AG09319 (cell line): ENCODE results near the gene BOK.
"Not testable (repeated sequence)": the region's sequence is repeated elsewhere in the genome, so short reads cannot be mapped to it uniquely, and the experiment has no call there.

Experiments
- DNase-seq: peaks from one replicate; pipeline ENCODE4 v3.0.0-alpha.2; 2010; ENCODE audit warnings: low read depth; ENCODE audit errors: extremely low read depth
- TF ChIP-seq, protein P1 (sequence below): IDR thresholded peaks from 2 replicates; pipeline ENCODE4 v1.5.1; 2011; ENCODE audit warnings: low read depth, mild to moderate bottlenecking, inconsistent platforms, low read length, moderate library complexity

Gene BOK

DNA sequence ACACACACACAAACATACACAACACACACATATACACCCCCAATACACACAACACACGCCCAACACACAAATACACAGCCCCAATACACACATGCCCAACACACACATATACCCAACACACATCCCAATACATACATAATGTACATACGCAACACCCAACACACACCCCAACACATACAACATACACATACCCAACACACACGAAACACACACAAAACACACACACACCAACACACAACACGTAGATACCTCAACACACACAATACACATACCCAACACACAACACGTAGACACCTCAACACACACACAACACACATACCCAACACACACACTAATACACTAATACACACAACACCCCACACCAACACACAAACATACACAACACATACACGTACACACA is 41.2 kb upstream of the BOK start:
- DNase-seq: no peak
- TF ChIP-seq, protein P1, sequence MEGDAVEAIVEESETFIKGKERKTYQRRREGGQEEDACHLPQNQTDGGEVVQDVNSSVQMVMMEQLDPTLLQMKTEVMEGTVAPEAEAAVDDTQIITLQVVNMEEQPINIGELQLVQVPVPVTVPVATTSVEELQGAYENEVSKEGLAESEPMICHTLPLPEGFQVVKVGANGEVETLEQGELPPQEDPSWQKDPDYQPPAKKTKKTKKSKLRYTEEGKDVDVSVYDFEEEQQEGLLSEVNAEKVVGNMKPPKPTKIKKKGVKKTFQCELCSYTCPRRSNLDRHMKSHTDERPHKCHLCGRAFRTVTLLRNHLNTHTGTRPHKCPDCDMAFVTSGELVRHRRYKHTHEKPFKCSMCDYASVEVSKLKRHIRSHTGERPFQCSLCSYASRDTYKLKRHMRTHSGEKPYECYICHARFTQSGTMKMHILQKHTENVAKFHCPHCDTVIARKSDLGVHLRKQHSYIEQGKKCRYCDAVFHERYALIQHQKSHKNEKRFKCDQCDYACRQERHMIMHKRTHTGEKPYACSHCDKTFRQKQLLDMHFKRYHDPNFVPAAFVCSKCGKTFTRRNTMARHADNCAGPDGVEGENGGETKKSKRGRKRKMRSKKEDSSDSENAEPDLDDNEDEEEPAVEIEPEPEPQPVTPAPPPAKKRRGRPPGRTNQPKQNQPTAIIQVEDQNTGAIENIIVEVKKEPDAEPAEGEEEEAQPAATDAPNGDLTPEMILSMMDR: no peak

DNA sequence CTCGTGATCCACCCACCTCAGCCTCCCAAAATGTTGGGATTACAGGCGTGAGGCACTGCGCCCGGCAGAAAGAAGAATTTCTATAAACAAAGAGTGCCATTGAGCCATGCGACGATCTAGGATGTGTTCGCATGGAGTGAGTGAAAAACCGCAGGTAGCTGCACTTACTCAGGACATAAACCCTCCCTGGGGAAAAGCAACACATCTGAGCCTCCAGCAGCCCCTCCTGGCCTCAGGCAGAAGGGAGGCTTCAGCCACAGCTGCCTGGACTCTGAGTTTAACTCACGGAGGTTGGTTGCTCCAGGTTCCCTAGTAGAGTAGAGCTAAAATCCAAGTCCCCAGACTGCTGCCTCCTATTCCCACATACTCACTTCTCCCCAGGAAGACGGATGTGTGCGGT is 38.9 kb upstream of the BOK start:
- DNase-seq: no peak
- TF ChIP-seq, protein P1: no peak

DNA sequence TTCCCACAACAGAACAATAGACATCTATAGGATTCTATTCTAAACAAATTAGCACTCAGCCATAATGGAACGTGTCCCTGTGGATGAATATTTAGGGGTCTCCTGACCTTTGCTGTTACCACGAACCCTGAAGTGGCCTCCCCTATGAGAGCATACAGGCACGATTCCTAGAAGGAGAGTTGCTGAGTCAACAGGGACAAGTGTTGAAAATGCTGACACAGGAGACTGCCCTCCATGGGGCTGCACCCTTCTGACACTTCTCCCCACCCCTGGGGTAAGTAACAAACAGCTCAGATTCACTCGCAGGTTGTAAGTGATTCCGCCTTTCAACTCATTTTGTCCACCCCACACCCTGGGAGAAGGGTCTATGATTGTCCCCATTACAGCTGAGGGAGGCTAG is 36.1 kb upstream of the BOK start:
- TF ChIP-seq, protein P1: no peak
- DNase-seq: no peak

DNA sequence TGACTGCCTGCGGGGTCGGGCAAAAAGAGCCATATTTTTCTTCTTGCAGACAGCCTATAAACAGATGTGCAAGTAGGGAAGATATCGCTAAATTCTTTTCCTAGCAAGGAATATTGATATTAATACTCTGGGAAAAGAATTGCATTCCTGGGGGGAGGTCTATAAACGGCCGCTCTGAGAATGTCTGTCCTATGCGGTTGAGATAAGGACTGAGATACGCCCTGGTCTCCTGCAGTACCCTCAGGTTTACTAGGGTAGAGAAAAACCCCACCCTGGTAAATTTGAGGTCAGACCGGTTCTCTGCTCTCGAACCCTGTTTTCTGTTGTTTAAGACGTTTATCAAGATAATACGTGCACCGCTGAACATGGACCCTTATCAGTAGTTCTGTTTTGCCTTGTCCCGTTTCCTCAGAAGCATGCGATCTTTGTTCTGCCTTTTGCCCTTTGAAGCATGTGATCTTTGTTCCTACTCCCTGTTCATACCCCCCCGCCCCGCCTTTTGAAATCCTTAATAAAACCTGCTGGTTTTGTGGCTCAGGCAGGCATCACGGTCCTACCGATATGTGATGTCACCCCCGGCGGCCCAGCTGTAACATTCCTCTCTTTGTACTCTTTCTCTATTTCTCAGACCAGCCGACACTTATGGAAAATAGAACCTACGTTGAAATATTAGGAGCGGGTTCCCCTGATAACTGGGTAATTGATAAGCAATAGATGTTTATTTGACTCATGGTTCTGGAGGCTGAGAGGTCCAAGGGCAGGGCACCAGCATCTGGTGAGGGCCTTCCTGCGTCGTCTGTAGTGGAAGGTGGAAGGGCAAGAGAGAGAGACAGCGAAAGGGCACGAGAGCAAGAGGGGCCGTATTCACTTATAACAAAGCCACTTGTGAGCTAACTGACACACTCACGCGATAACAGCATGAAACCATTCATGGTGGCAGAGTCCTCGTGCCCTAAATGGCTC is 32.4 kb upstream of the BOK start:
- not testable (repeated sequence) for DNase-seq

DNA sequence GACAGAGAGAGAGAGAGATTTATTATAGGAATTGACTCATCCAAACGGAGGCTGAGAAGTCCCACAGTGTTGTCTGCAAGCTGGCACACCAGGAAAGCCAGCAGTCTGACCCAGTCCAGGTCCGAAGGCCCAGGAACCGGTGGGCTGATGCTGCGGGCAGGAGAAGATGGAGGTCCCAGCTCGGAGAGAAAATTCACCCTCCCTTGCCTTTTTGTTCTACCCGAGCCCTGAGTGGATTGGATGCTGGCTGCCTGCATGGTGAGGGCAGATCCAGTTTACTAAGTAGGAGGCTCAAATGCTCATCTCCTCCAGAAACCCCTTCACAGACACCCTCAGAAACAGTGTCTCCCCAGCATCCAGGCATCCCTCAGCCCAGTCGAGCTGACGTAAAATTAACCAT is 28.0 kb upstream of the BOK start:
- TF ChIP-seq, protein P1: no peak
- no peak for DNase-seq

DNA sequence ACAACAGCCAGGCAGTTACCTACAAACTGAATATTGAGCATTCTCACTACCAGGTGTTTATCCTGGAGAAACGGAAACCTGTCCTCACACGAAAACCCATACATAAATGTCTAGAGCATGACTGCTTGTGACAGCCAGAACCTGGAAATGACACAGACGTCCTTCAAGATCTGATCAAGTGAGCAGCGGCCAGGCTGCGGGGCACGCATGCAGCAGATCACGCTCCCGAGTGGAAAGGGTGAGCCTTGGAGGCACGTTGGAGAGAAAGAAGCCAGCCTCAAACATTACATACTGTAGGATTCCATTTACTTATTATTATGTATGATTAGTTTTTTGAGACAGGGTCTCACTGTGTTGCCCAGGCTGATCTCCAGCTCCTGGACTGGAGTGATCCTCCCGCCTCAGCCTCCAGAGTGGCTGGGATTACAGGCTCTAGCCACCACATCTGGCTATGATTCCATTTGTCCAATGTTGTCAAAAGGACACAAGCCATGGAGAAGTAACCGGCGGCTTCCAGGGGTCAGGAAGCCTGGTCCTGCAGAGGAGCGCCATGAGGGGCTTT is 27.3 kb upstream of the BOK start:
- TF ChIP-seq, protein P1: no peak
- no peak for DNase-seq

DNA sequence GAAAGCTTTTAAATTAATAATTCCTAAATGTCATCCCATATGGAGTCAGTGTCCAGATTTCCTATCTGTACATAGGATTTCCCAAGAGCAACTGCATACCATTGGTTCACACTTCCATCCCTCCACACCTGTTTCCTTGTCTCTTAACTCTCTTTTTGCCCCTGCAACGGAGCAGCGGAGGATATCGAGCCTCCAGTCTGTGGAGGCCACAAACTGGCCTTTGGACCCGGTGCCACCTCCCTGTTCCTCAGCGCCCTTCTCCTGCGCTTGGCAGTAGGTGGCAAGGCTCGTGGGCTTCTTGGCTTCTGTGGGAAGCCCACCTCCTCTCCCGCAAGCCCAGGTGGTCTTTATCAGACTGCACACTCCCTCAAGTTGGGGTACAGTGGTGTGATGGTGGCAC is 26.4 kb upstream of the BOK start:
- no peak for DNase-seq
- TF ChIP-seq, protein P1: no peak
